Activated CD8-positive, alpha-beta T cell treated with anti-CD3 and anti-CD28 coated beads for 36 hours (primary cell): ENCODE results near the gene IMPDH1. TPM values are rescaled to one million over a fixed set of nuclear protein-coding genes. Genes with fewer than 3 reads are reported as not detected.

Experiments
- ATAC-seq: fragments of 200-7000 bp; cut with Tn5 transposase; one replicate; pipeline ENCODE4 v1.10.0; 2021; ENCODE audit warnings: mild to moderate bottlenecking, moderate library complexity
- CTCF ChIA-PET: fragments of 350-600 bp; sonication (Branson Sonifier 250); formaldehyde crosslinking; loops from one replicate; lab custom pipeline; 2021; ENCODE audit warnings: antibody characterized with exemption; lab: Charles Lee
- POLR2A ChIA-PET: fragments of 350-600 bp; sonication (Branson Sonifier 250); formaldehyde crosslinking; loops from one replicate; lab custom pipeline; 2021; ENCODE audit warnings: antibody characterized with exemption; lab: Charles Lee
- DNase-seq: peaks from one replicate; pipeline ENCODE4 v3.0.0-alpha.2; 2020
- H3K27ac Mint-ChIP-seq: one replicate; pipeline ENCODE4 v1.8.0; 2021; ENCODE audit warnings: mild to moderate bottlenecking, mixed read lengths
- H3K27me3 Mint-ChIP-seq: one replicate; pipeline ENCODE4 v1.8.0; 2021; ENCODE audit warnings: mixed read lengths
- H3K36me3 Mint-ChIP-seq: one replicate; pipeline ENCODE4 v1.8.0; 2021; ENCODE audit warnings: low read depth, mixed read lengths
- H3K4me1 Mint-ChIP-seq: one replicate; pipeline ENCODE4 v1.8.0; 2021; ENCODE audit warnings: low read depth, mixed read lengths
- H3K4me3 Mint-ChIP-seq: one replicate; pipeline ENCODE4 v1.8.0; 2021; ENCODE audit warnings: mild to moderate bottlenecking, moderate library complexity, mixed read lengths
- H3K9me3 Mint-ChIP-seq: one replicate; pipeline ENCODE4 v1.8.0; 2021; ENCODE audit warnings: mixed read lengths
- intact Hi-C: fragments of 100-400 bp; cut with micrococcal nuclease; formaldehyde crosslinking; loops from one replicate; pipeline ENCODE4 v1.10.0; 2022
- total RNA-seq, 2 experiments: library from RNA; stranded (reverse); gene quantifications; one replicate each; pipeline ENCODE4 v1.2.3, GENCODE V29; 2021
- TF ChIP-seq, protein P1 (sequence below): fragments of 200-600 bp; IDR thresholded peaks from one replicate; pipeline ENCODE4 v1.8.0; 2022; ENCODE audit warnings: antibody characterized with exemption, mild to moderate bottlenecking

The IMPDH1 gene
- total RNA-seq, 2 experiments from 2014 or later, result 60.5 to 68.1 TPM

- Mint-ChIP-seq H3K27me3 (peaks cover 3% of the 10 kb centered on the region), H3K4me3 (peak overlapping the region; percentile 88), H3K9me3 (no peaks in the 10 kb centered on the region), H3K4me1 (peaks cover 28% of the 10 kb centered on the region), H3K27ac (no peak overlapping the region), H3K36me3 (peaks cover 14% of the 10 kb centered on the region)
- peak; percentile 56 for DNase-seq
- POLR2A ChIA-PET, result interaction anchor here (1.0 to 1.6 kb wide), 4 partner anchors 9 to 62 kb away, joined by 3 to 7 read pairs (median 4); partner anchors contain the start of gene RBM28
- peak; percentile 21 for ATAC-seq
- CTCF ChIA-PET, result interaction anchor here (0.9 to 12.1 kb wide), 9 partner anchors 13 to 69 kb away, joined by 3 to 155 read pairs (median 5); partner anchors contain the start of gene RBM28
- intact Hi-C loops, result loop anchor here (10.0 kb wide), 1 partner anchor 49 kb away; the partner anchor contains the start of gene HILPDA
- TF ChIP-seq, protein P1, sequence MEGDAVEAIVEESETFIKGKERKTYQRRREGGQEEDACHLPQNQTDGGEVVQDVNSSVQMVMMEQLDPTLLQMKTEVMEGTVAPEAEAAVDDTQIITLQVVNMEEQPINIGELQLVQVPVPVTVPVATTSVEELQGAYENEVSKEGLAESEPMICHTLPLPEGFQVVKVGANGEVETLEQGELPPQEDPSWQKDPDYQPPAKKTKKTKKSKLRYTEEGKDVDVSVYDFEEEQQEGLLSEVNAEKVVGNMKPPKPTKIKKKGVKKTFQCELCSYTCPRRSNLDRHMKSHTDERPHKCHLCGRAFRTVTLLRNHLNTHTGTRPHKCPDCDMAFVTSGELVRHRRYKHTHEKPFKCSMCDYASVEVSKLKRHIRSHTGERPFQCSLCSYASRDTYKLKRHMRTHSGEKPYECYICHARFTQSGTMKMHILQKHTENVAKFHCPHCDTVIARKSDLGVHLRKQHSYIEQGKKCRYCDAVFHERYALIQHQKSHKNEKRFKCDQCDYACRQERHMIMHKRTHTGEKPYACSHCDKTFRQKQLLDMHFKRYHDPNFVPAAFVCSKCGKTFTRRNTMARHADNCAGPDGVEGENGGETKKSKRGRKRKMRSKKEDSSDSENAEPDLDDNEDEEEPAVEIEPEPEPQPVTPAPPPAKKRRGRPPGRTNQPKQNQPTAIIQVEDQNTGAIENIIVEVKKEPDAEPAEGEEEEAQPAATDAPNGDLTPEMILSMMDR, result no peak
These were observed 4.1 kb downstream of the IMPDH1 start for GRCh38 chr7:128405471-128406313.

DNA sequence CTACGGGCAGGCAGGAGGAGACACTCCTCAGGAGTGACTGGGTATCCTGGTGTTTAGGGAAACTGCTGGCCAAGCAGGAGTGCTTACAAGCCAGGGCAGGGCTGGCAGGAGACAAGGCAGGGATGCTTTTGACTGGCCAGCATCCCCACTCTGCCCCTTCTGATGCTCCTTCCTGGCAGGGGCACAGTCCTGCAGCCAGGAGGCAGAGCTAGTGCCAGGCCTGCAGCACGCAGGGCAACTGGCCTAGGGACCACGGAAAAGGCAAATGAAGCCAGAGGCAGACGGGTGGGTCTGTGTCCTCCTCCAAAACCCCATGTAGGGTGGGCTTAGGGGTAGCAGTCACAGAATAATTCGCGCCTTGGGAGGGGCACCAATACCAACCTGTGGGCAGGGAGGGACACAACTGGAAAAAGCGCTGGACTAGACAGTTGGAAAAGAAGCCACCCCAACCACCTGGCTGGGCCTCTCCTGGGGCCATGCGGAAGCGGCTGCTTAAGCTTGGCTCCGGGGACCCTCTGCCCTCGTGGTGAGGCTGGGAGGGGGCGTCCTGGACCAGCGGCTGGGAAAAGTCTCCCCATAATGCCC lies 4.8 kb downstream of the IMPDH1 start:
- DNase-seq (peak; percentile 28), ATAC-seq (no peak)
- intact Hi-C loops, result loop anchor here (10.0 kb wide), 1 partner anchor 50 kb away; the partner anchor contains the start of gene HILPDA
- peaks cover 15% of the 10 kb centered on the region for H3K36me3 Mint-ChIP-seq
- H3K4me3 Mint-ChIP-seq, result peak overlapping the region; percentile 88
- TF ChIP-seq, protein P1, result no peak
- peaks cover 26% of the 10 kb centered on the region for H3K4me1 Mint-ChIP-seq
- POLR2A ChIA-PET, result interaction anchor here (1.0 to 1.2 kb wide), 3 partner anchors 11 to 61 kb away, joined by 3 to 5 read pairs (median 3); partner anchors contain the start of gene RBM28
- CTCF ChIA-PET, result interaction anchor here (0.8 to 12.1 kb wide), 12 partner anchors 13 to 70 kb away, joined by 3 to 155 read pairs (median 5); partner anchors contain the start of gene RBM28
- H3K9me3 Mint-ChIP-seq, result no peaks in the 10 kb centered on the region
- peak overlapping the region; percentile 79 for H3K27ac Mint-ChIP-seq
- H3K27me3 Mint-ChIP-seq, result no peaks in the 10 kb centered on the region

DNA sequence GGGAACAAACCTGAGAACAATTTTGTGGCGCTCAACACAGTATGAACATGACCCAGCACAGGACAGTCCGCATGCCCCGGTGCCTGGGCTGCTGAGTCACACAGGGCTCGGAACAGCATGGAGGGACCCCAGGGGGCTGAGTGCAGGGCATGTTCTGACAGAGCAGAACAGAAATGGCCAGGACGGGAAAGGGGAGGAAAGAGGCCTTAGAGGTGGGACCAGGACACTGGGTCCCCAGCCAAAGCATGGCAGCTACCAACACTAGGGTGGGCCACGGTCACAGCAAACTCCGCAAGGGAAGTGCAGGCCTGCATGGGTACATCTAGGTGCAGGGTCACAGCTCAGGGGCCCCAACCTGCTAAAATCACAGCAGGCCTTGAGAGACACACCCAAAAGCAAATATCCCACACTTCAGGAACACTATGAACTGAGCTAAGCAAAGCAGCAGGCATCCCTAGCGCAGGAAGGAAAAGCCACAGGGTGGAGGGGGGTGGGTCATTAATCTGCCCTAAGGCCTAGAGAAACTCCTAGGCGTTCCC lies 5.6 kb downstream of the IMPDH1 start:
- Mint-ChIP-seq H3K36me3 (peaks cover 15% of the 10 kb centered on the region), H3K27me3 (no peaks in the 10 kb centered on the region), H3K27ac (no peak overlapping the region), H3K9me3 (no peaks in the 10 kb centered on the region), H3K4me1 (peaks cover 24% of the 10 kb centered on the region), H3K4me3 (peak overlapping the region; percentile 88)
- ChIA-PET POLR2A (no interaction called here), CTCF (interaction anchor here (0.8 to 12.1 kb wide), 9 partner anchors 13 to 70 kb away, joined by 3 to 155 read pairs (median 6); partner anchors contain the start of gene RBM28)
- ATAC-seq, result no peak
- DNase-seq, result no peak
- TF ChIP-seq, protein P1, result no peak
- intact Hi-C loops, result loop anchor here (10.0 kb wide), 1 partner anchor 51 kb away; the partner anchor contains the start of gene HILPDA

GRCh38 chr7:128403676-128404075 lies 6.1 kb downstream of the IMPDH1 start:
- no peaks in the 10 kb centered on the region for H3K27me3 Mint-ChIP-seq
- peaks cover 20% of the 10 kb centered on the region for H3K4me1 Mint-ChIP-seq
- no peaks in the 10 kb centered on the region for H3K9me3 Mint-ChIP-seq
- peaks cover 15% of the 10 kb centered on the region for H3K36me3 Mint-ChIP-seq
- H3K27ac Mint-ChIP-seq, result no peak overlapping the region
- intact Hi-C loops, result loop anchor here (10.0 kb wide), 1 partner anchor 51 kb away; the partner anchor contains the start of gene HILPDA
- POLR2A ChIA-PET, result interaction anchor here (2.0 kb wide), 1 partner anchor 41 kb away, joined by 5 read pairs; the partner anchor contains the start of gene PRRT4
- TF ChIP-seq, protein P1, result no peak
- DNase-seq, result no peak
- peak overlapping the region; percentile 88 for H3K4me3 Mint-ChIP-seq
- CTCF ChIA-PET, result interaction anchor here (1.1 to 12.1 kb wide), 6 partner anchors 15 to 57 kb away, joined by 4 to 155 read pairs (median 12); no protein-coding TSS in a partner anchor
- ATAC-seq, result no peak
